ENCODE measurements around the gene ZFYVE28. TPM values are rescaled to one million over a fixed set of nuclear protein-coding genes. Genes with fewer than 3 reads are reported as not detected.

Gene ZFYVE28
- total and polyA plus RNA-seq, 2 donors (not counting 1 experiment from before 2014, with no cell fraction given), result 5.8 to 12.1 TPM

- peaks cover 11% of the 10 kb centered on the region for H4K20me1 ChIP-seq (ENCODE audit: control insufficient read depth, insufficient read depth, low read length, poor library complexity, severe bottlenecking)
- H3K27ac Mint-ChIP-seq, result no peak overlapping the region
- no peak overlapping the region for H3K27ac ChIP-seq (ENCODE audit: low read length in 2 of 2)
- no peaks in the 10 kb centered on the region for H3K36me3 ChIP-seq (replicated peaks in 1 of 2; ENCODE audit: control extremely low read depth in 1 of 2, control insufficient read depth in 1 of 2, extremely low read depth in 1 of 2, insufficient read depth in 2 of 2, low read length in 1 of 2)
- H3K4me1 ChIP-seq (ENCODE audit: control insufficient read depth in 2 of 2, insufficient read depth in 2 of 2, low read length in 2 of 2), result peaks cover 5 to 10% of the 10 kb centered on the region in 2 donors
- H3K9me3 Mint-ChIP-seq (ENCODE audit: insufficient read depth), result no peaks in the 10 kb centered on the region
- WGBS (ENCODE audit: insufficient coverage), result over 99% methylated on average over 16 of the region's 19 CpGs
- ChIA-PET POLR2A (no interaction called here), CTCF (interaction anchor here (7.5 kb wide), 1 partner anchor 241 kb away, joined by 54 read pairs; no protein-coding TSS in a partner anchor)
- H3K27me3 Mint-ChIP-seq, result peaks cover 3% of the 10 kb centered on the region
- H3K4me3 Mint-ChIP-seq, result no peak overlapping the region
- DNase-seq (no peak), ATAC-seq (ENCODE audit: low read depth) (no peak)
- peaks cover 7% of the 10 kb centered on the region for H3K4me1 Mint-ChIP-seq
- H2AFZ ChIP-seq (ENCODE audit: insufficient read depth, low read depth, low read length, poor library complexity, severe bottlenecking), result no peak overlapping the region
- H3K4me3 ChIP-seq (ENCODE audit: control extremely low read depth in 1 of 5, extremely low read depth in 1 of 5, insufficient read depth in 1 of 5, low read depth in 2 of 5, low read length in 4 of 5), result no peak overlapping the region
- H3K27me3 ChIP-seq (replicated peaks in 1 of 4; ENCODE audit: control extremely low read depth in 1 of 4, control insufficient read depth in 3 of 4, insufficient read depth in 4 of 4, low read length in 3 of 4), result peaks cover 0 to 9% (median 4%) of the 10 kb centered on the region in 4 experiments
- H3K9ac ChIP-seq (ENCODE audit: low read length), result no peak overlapping the region
- no peaks in the 10 kb centered on the region for H3K9me3 ChIP-seq (ENCODE audit: control extremely low read depth in 1 of 3, control insufficient read depth in 2 of 3, insufficient read depth in 1 of 3, low read length in 2 of 3)
- intact Hi-C loops (cut with micrococcal nuclease), result loop anchor here (5.0 kb wide), 1 partner anchor 38 kb away; no protein-coding TSS in a partner anchor
- H3K4me2 ChIP-seq (replicated peaks; ENCODE audit: low read depth, low read length, poor library complexity, severe bottlenecking), result no peak overlapping the region
- TF ChIP-seq, protein P1, sequence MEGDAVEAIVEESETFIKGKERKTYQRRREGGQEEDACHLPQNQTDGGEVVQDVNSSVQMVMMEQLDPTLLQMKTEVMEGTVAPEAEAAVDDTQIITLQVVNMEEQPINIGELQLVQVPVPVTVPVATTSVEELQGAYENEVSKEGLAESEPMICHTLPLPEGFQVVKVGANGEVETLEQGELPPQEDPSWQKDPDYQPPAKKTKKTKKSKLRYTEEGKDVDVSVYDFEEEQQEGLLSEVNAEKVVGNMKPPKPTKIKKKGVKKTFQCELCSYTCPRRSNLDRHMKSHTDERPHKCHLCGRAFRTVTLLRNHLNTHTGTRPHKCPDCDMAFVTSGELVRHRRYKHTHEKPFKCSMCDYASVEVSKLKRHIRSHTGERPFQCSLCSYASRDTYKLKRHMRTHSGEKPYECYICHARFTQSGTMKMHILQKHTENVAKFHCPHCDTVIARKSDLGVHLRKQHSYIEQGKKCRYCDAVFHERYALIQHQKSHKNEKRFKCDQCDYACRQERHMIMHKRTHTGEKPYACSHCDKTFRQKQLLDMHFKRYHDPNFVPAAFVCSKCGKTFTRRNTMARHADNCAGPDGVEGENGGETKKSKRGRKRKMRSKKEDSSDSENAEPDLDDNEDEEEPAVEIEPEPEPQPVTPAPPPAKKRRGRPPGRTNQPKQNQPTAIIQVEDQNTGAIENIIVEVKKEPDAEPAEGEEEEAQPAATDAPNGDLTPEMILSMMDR (IDR thresholded peaks at IDR 0.05), result no peak
- no peak for TF ChIP-seq EZH2 (IDR thresholded peaks at IDR 0.05; ENCODE audit: borderline replicate concordance, insufficient read depth, low read depth, low read length, poor library complexity, severe bottlenecking)
- peaks cover 9% of the 10 kb centered on the region for H3K79me2 ChIP-seq (ENCODE audit: control insufficient read depth, insufficient read depth, low read length)
These were observed 41.3 kb upstream of the ZFYVE28 start for GRCh38 chr4:2459589-2460349.

Measured in B cell (primary cell).